G401 (cell line): Measurements from ENCODE around the gene SLC8A3. TPM values are rescaled to one million over a fixed set of nuclear protein-coding genes. Genes with fewer than 3 reads are reported as not detected.

ENCODE experiments used
- DNase-seq: peaks from one replicate; pipeline ENCODE4 v3.0.0-alpha.2; 2015; ENCODE audit warnings: low spot score
- in situ Hi-C: cut with HindIII; loops from 2 replicates; pipeline ENCODE4 v1.10.0; 2016; ENCODE audit warnings: low sequenced_read_pairs, mixed read lengths
- total RNA-seq: library from RNA; depleted of rRNA; stranded (reverse); fragments of >200 nt; shearing (Covaris generic); gene quantifications from 2 replicates; pipeline ENCODE4 v1.2.3, GENCODE V29; 2014

The SLC8A3 gene
- total RNA-seq, 1 experiment from 2014 or later: not detected

DNA sequence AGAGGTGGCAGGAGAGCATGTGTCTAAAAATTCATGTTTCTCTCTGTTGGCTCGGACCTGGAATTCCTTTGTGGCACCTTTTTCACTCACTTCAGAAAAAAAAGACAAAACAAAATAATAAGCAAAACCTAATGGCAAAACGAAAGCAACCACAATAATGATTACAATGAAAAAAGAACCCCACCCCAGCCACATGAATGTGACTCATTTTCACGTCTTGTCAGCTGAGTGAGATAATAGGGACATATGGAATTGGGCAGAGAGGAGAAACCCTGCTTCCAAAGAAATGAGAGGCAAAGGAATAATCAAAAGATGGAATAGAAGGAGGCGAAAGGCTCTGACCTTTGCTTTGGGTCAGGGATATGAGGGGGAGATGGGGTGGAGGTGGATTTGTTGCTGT, 143.4 kb downstream of the SLC8A3 start:
- in situ Hi-C loops: no loop called here
- no peak for DNase-seq

- DNase-seq: no peak
- in situ Hi-C loops: no loop called here
These were observed 145.8 kb downstream of the SLC8A3 start for GRCh38 chr14:70043001-70043400.

GRCh38 chr14:70036665-70037064, 152.1 kb downstream of the SLC8A3 start:
- in situ Hi-C loops: no loop called here
- no peak for DNase-seq

DNA sequence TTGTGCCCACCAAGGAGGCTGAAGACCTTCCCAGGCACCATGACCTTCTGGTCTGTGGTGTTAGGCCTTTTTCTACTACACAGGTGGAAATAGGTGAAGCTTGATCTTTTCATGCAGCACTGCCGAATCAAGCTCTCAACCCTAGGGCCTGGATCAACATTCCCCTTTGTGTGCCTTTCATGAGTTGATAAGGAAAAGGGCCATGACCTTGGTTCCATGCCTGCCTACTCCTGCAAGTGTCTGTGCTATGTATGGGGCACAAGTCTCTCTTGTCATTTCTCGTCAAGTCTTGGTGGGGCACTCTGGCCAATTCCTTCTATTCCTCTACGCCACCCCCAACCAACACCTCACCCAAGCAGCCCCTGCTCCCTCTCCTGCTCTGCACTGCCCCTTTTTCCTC, 154.5 kb downstream of the SLC8A3 start:
- in situ Hi-C loops: no loop called here
- no peak for DNase-seq

DNA sequence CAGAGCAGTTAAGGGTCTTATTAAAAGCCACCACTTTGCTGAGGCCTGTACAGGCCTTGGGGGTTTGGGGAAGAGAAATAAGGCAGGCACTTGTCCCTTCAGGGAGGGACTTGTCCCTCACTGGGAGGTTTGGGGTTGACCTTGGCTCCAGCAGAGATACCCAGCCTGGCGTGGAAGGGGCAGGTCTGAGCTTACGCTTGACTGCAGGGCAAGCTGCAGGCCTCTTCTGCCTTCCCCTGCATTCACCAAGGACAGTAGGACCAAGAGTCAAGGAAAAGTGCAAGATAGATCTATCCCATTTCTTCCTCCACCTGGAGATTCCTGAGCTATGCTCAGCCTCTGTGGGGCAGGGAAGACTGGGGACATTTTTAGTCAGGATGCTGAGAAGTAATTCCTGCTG, 155.2 kb downstream of the SLC8A3 start:
- no peak for DNase-seq
- in situ Hi-C loops: no loop called here

DNA sequence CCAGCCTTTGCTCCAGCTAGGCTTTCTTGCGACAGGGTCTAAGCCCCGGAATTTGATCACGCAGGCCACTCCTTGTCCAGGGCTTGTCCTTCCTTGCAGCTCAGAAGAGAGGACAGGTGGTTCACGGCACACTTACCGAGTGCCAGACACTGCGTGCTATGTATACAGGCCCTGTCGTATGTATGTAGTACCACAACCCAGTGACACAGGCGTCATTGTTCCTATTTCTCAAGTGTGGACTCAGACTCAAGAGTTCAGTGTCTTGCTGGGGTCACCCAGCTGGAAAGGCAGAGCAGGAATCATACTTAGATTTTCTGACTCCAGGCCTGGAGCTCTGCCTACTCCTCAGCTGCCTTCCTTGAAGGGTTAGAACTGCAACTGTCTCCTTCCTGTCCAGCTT, 155.6 kb downstream of the SLC8A3 start:
- in situ Hi-C loops: no loop called here
- DNase-seq: no peak

- in situ Hi-C loops: no loop called here
- DNase-seq: no peak
These were observed 156.3 kb downstream of the SLC8A3 start for GRCh38 chr14:70032447-70032846.

- DNase-seq: no peak
- in situ Hi-C loops: no loop called here
These were observed 156.7 kb downstream of the SLC8A3 start for GRCh38 chr14:70032016-70032415.

DNA sequence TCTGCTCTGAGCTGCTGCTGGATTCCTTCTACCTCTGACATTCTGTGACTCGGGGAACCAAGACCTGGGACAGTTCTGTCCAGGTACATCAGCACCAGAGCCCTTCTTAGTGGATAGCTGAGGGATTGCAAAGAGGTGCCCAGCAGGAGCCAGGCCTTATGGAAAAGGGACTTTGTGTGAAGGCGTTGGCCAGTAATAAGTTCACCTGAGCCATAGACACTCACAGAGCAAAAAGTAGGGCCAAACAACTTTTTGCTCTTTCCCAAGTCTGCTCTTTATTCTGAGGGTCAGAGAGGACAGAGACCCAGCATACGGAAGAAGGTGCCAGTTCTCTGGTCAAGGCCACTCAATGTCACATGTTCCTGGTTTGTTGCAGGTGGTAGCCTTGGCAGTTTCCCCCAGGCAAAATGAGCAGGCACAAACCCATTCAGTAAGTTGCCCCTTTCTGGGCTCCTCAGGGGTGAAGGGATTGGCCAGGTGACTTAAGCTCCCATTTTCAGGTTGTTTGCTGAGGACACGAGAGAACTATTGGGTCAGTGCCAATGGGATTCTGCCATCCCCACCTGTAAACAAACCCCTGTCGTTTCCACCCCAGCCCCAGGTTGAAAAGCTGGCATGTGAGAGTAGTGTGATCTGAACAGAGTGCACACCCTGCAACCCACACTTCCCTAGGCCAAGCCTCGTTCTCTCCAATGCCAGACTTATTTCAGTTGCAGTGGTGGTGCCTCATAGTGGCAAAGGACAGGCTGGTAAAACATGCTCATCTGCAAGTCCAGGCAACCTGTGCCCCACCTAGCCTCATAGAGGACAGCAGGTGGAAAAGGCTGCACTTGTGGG, 159.2 kb downstream of the SLC8A3 start:
- DNase-seq: no peak
- in situ Hi-C loops: no loop called here

- peak; percentile 66 for DNase-seq
- in situ Hi-C loops: no loop called here
These were observed 160.8 kb downstream of the SLC8A3 start for GRCh38 chr14:70027785-70028428.

GRCh38 chr14:70023871-70024270, 164.9 kb downstream of the SLC8A3 start:
- in situ Hi-C loops: no loop called here
- no peak for DNase-seq

- in situ Hi-C loops: no loop called here
- no peak for DNase-seq
These were observed 165.8 kb downstream of the SLC8A3 start for GRCh38 chr14:70022771-70023445.

GRCh38 chr14:70021548-70022220, 167.1 kb downstream of the SLC8A3 start:
- DNase-seq: no peak
- in situ Hi-C loops: no loop called here

GRCh38 chr14:70020352-70021170, 168.2 kb downstream of the SLC8A3 start:
- in situ Hi-C loops: no loop called here
- DNase-seq: no peak

- DNase-seq: no peak
- in situ Hi-C loops: no loop called here
These were observed 169.1 kb downstream of the SLC8A3 start for GRCh38 chr14:70019695-70020094.

- no peak for DNase-seq
- in situ Hi-C loops: no loop called here
These were observed 170.0 kb downstream of the SLC8A3 start for GRCh38 chr14:70018713-70019211.

DNA sequence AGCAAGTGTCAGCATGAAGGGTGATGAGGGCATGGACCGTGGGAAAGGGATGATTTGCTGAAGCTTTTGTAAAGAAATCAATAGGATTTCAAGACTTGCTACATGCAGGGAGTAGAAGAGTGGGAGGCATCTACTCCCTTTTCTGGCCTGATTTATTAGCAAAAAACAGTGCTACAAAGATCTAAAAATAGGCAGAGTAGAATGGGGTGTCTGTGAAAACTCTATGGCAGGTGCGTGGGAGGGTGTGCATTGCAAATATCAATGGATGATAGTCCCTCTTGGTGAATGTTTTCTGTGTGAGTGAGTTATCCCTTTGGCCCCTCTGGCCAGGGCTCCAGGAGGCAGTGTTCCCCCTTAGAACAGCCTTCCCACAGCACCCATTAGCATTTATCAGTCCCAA, 170.5 kb downstream of the SLC8A3 start:
- no peak for DNase-seq
- in situ Hi-C loops: no loop called here

GRCh38 chr14:70014406-70015095, 174.2 kb downstream of the SLC8A3 start:
- in situ Hi-C loops: no loop called here
- no peak for DNase-seq
